OCI-LY3 (cell line): ENCODE data around the gene MKRN3.

Experiments used
- H2AFZ ChIP-seq: fragments of 200-600, 300-600 bp; shearing (Covaris generic); 2 replicates; pipeline ENCODE4 v1.6.0; 2014; ENCODE audit warnings: antibody characterized with exemption, low read depth, low read length
- H3K27ac ChIP-seq: fragments of 200-600, 300-600 bp; sonication (generic); 2 replicates; pipeline ENCODE4 v1.5.1; 2014; ENCODE audit warnings: mild to moderate bottlenecking, low read length, moderate library complexity, mixed read lengths
- H3K27me3 ChIP-seq: fragments of 200-600, 300-600 bp; sonication (generic); 2 replicates; pipeline ENCODE4 v1.6.1; 2014; ENCODE audit warnings: low read depth, low read length, mixed read lengths
- H3K36me3 ChIP-seq: fragments of 200-600, 300-600 bp; sonication (generic); replicated peaks from 2 replicates; pipeline ENCODE3; 2014; ENCODE audit warnings: low read depth, low read length, mixed read lengths
- H3K4me1 ChIP-seq: fragments of 300-600, 200-600 bp; sonication (generic); 2 replicates; pipeline ENCODE4 v1.6.1; 2014; ENCODE audit warnings: low read length, mixed read lengths
- H3K4me2 ChIP-seq: fragments of 200-600, 300-600 bp; sonication (generic); 2 replicates; pipeline ENCODE4 v1.6.1; 2014; ENCODE audit warnings: low read length, mixed read lengths
- H3K4me3 ChIP-seq: fragments of 300-600, 200-600 bp; sonication (generic); 2 replicates; pipeline ENCODE4 v1.5.1; 2014; ENCODE audit warnings: antibody characterized with exemption, mild to moderate bottlenecking, low read length, moderate library complexity
- H3K79me2 ChIP-seq: fragments of 300-600, 200-600 bp; shearing (Covaris generic); 2 replicates; pipeline ENCODE4 v1.6.1; 2014; ENCODE audit warnings: mild to moderate bottlenecking, low read length, mixed read lengths
- H3K9ac ChIP-seq: fragments of 300-600, 200-600 bp; shearing (Covaris generic); 2 replicates; pipeline ENCODE4 v1.6.0; 2014; ENCODE audit warnings: mild to moderate bottlenecking, low read length, moderate library complexity
- H3K9me3 ChIP-seq: fragments of 200-600, 300-600 bp; shearing (Covaris generic); 2 replicates; pipeline ENCODE4 v1.6.1; 2014; ENCODE audit warnings: low read length, mixed read lengths; ENCODE audit not compliant: insufficient read depth
- H4K20me1 ChIP-seq: fragments of 200-600, 300-600 bp; sonication (generic); 2 replicates; pipeline ENCODE4 v1.6.1; 2016; ENCODE audit warnings: low read length, mixed read lengths; ENCODE audit not compliant: insufficient read depth
- CTCF ChIP-seq: fragments of 200-600, 300-600 bp; sonication (generic); IDR thresholded peaks from 2 replicates; pipeline ENCODE4 v1.5.1; 2014; ENCODE audit warnings: antibody characterized with exemption, low read length, low read depth
- EZH2phosphoT487 ChIP-seq: fragments of 200-600 bp; shearing (Covaris generic); IDR thresholded peaks from 2 replicates; pipeline ENCODE4 v1.6.1; 2018; ENCODE audit warnings: antibody characterized with exemption, mixed run types, low read depth

The MKRN3 gene

GRCh38 chr15:23602124-23602523 is 36.6 kb downstream of the MKRN3 start:
- Histone ChIP-seq H3K36me3 (no peaks in the 10 kb centered on the region), H3K27me3 (no peaks in the 10 kb centered on the region), H4K20me1 (no peaks in the 10 kb centered on the region), H3K27ac (no peak overlapping the region), H3K9me3 (no peaks in the 10 kb centered on the region), H3K79me2 (no peaks in the 10 kb centered on the region), H3K9ac (no peak overlapping the region), H3K4me3 (no peak overlapping the region), H3K4me1 (no peaks in the 10 kb centered on the region), H2AFZ (no peak overlapping the region), H3K4me2 (no peak overlapping the region)
- no peak for TF ChIP-seq EZH2phosphoT487
- no peak for TF ChIP-seq CTCF

- Histone ChIP-seq H3K79me2 (no peaks in the 10 kb centered on the region), H3K9ac (no peak overlapping the region), H3K4me1 (no peaks in the 10 kb centered on the region), H3K27me3 (no peaks in the 10 kb centered on the region), H3K27ac (no peak overlapping the region), H3K4me2 (no peak overlapping the region), H3K4me3 (no peak overlapping the region), H3K9me3 (no peaks in the 10 kb centered on the region), H3K36me3 (no peaks in the 10 kb centered on the region), H2AFZ (no peak overlapping the region), H4K20me1 (no peaks in the 10 kb centered on the region)
- TF ChIP-seq CTCF (no peak), EZH2phosphoT487 (no peak)
Observed at GRCh38 chr15:23606226-23606625, 40.8 kb downstream of the MKRN3 start.

GRCh38 chr15:23616536-23616935 is 51.1 kb downstream of the MKRN3 start:
- Histone ChIP-seq H2AFZ (no peak overlapping the region), H3K36me3 (no peaks in the 10 kb centered on the region), H3K4me1 (no peaks in the 10 kb centered on the region), H3K4me3 (no peak overlapping the region), H3K79me2 (no peaks in the 10 kb centered on the region), H3K9me3 (no peaks in the 10 kb centered on the region), H3K27ac (no peak overlapping the region), H4K20me1 (no peaks in the 10 kb centered on the region), H3K9ac (no peak overlapping the region), H3K27me3 (no peaks in the 10 kb centered on the region), H3K4me2 (no peak overlapping the region)
- TF ChIP-seq CTCF (no peak), EZH2phosphoT487 (no peak)
